GM21515 (cell line): ENCODE measurements around the gene CCDC184.
"Not testable (repeated sequence)": the region's sequence is repeated elsewhere in the genome, so short reads cannot be mapped to it uniquely, and the experiment has no call there.

Source experiments
- ATAC-seq: cut with Tn5 transposase; IDR thresholded peaks from one replicate; pipeline ENCODE4 v1.9.1; 2021; ENCODE audit not compliant: unreplicated experiment

Gene CCDC184

GRCh38 chr12:48183091-48183875 lies at the start of gene CCDC184:
Gene CCDC184 (plus strand): TSS chr12:48183644. CDS start chr12:48184123, 479 bp downstream.
- ATAC-seq = peak; percentile 78

- no peak for ATAC-seq
These were observed 48.4 kb upstream of the CCDC184 start for GRCh38 chr12:48135027-48135426.

GRCh38 chr12:48142818-48143674 lies 40.4 kb upstream of the CCDC184 start:
- ATAC-seq = no peak

- ATAC-seq = no peak
These were observed 39.5 kb upstream of the CCDC184 start for GRCh38 chr12:48143898-48144297.

GRCh38 chr12:48145981-48146380 lies 37.5 kb upstream of the CCDC184 start:
- ATAC-seq = no peak

- ATAC-seq = no peak
These were observed 32.2 kb upstream of the CCDC184 start for GRCh38 chr12:48151103-48151771.

- not testable (repeated sequence) for ATAC-seq
These were observed 27.7 kb upstream of the CCDC184 start for GRCh38 chr12:48155786-48156185.

GRCh38 chr12:48156652-48157017 lies 26.8 kb upstream of the CCDC184 start:
- no peak for ATAC-seq

GRCh38 chr12:48157018-48157888 lies 26.2 kb upstream of the CCDC184 start, which contains the start of gene ASB8:
Gene ASB8 (minus strand): TSS chr12:48157515. CDS start chr12:48153496, 4,019 bp downstream.
- peak; percentile 89 for ATAC-seq

- ATAC-seq = no peak
These were observed 25.5 kb upstream of the CCDC184 start for GRCh38 chr12:48157889-48158370.

- no peak for ATAC-seq
These were observed 23.4 kb upstream of the CCDC184 start for GRCh38 chr12:48160046-48160445.

GRCh38 chr12:48160807-48161206 lies 22.6 kb upstream of the CCDC184 start:
- ATAC-seq = no peak

- no peak for ATAC-seq
These were observed 20.2 kb upstream of the CCDC184 start for GRCh38 chr12:48163150-48163747.

GRCh38 chr12:48164451-48164850 lies 19.0 kb upstream of the CCDC184 start:
- no peak for ATAC-seq

GRCh38 chr12:48165089-48165981 lies 18.1 kb upstream of the CCDC184 start:
- ATAC-seq = no peak

GRCh38 chr12:48169011-48169410 lies 14.4 kb upstream of the CCDC184 start:
- no peak for ATAC-seq

- no peak for ATAC-seq
These were observed 7.6 kb upstream of the CCDC184 start for GRCh38 chr12:48175613-48176416.

GRCh38 chr12:48176417-48176751 lies 7.1 kb upstream of the CCDC184 start:
- ATAC-seq = no peak
